Measurements from ENCODE around the gene LCE1A. TPM values are rescaled to one million over a fixed set of nuclear protein-coding genes. Genes with fewer than 3 reads are reported as not detected.

LCE1A gene
- total RNA-seq, 1 donor from 2014 or later, result not detected

- H3K36me3 Mint-ChIP-seq (ENCODE audit: low read depth, unreplicated experiment), result no peaks in the 10 kb centered on the region
- H3K4me1 Mint-ChIP-seq (ENCODE audit: unreplicated experiment), result no peaks in the 10 kb centered on the region
- no peak within 1 kb of the TSS for H3K4me3 Mint-ChIP-seq (ENCODE audit: unreplicated experiment)
- H3K27ac Mint-ChIP-seq (ENCODE audit: unreplicated experiment), result no peak within 1 kb of the TSS
- TF ChIP-seq, protein P1, sequence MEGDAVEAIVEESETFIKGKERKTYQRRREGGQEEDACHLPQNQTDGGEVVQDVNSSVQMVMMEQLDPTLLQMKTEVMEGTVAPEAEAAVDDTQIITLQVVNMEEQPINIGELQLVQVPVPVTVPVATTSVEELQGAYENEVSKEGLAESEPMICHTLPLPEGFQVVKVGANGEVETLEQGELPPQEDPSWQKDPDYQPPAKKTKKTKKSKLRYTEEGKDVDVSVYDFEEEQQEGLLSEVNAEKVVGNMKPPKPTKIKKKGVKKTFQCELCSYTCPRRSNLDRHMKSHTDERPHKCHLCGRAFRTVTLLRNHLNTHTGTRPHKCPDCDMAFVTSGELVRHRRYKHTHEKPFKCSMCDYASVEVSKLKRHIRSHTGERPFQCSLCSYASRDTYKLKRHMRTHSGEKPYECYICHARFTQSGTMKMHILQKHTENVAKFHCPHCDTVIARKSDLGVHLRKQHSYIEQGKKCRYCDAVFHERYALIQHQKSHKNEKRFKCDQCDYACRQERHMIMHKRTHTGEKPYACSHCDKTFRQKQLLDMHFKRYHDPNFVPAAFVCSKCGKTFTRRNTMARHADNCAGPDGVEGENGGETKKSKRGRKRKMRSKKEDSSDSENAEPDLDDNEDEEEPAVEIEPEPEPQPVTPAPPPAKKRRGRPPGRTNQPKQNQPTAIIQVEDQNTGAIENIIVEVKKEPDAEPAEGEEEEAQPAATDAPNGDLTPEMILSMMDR (IDR thresholded peaks at IDR 0.05; ENCODE audit: unreplicated experiment), result no peak
- no peaks in the 10 kb centered on the region for H3K9me3 Mint-ChIP-seq (ENCODE audit: unreplicated experiment)
- DNase-seq (ENCODE audit: low spot score), result no peak
- H3K27me3 Mint-ChIP-seq (ENCODE audit: unreplicated experiment), result peaks cover 2% of the 10 kb centered on the region
These were observed 15.6 kb upstream of the LCE1A start, which contains the start of gene LCE1B for GRCh38 chr1:152811671-152812070. Gene LCE1B, plus strand, starts transcription at chr1:152811971. Its CDS starts 476 bp downstream, at chr1:152812447.

- H3K9me3 Mint-ChIP-seq (ENCODE audit: unreplicated experiment), result no peaks in the 10 kb centered on the region
- no peaks in the 10 kb centered on the region for H3K4me1 Mint-ChIP-seq (ENCODE audit: unreplicated experiment)
- H3K27ac Mint-ChIP-seq (ENCODE audit: unreplicated experiment), result no peak overlapping the region
- H3K4me3 Mint-ChIP-seq (ENCODE audit: unreplicated experiment), result no peak overlapping the region
- H3K36me3 Mint-ChIP-seq (ENCODE audit: low read depth, unreplicated experiment), result no peaks in the 10 kb centered on the region
- TF ChIP-seq, protein P1 (IDR thresholded peaks at IDR 0.05; ENCODE audit: unreplicated experiment), result no peak
- no peaks in the 10 kb centered on the region for H3K27me3 Mint-ChIP-seq (ENCODE audit: unreplicated experiment)
- DNase-seq (ENCODE audit: low spot score), result no peak
These were observed 10.0 kb upstream of the LCE1A start for GRCh38 chr1:152817309-152817708.

DNA sequence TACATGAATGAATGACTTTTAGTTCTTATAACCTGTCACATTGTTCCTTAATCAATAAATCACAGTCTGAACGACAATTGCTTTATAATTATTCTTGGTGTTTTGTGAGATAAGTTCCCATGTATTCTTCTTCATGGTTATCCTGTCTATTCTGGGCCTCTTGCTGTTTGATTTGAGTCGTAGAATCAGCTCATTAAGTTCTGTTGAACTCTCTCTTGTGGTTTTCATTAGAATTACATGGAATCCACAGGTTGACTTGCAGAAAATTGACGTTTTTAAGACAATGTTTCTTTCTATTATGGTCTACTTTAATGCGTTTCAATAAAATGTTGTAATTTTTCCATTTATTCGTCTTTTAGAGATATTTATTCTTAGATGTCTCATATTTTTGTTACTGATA lies 4.0 kb upstream of the LCE1A start:
- Mint-ChIP-seq H3K36me3 (ENCODE audit: low read depth, unreplicated experiment) (no peaks in the 10 kb centered on the region), H3K9me3 (ENCODE audit: unreplicated experiment) (no peaks in the 10 kb centered on the region), H3K4me1 (ENCODE audit: unreplicated experiment) (peaks cover 3% of the 10 kb centered on the region), H3K27me3 (ENCODE audit: unreplicated experiment) (no peaks in the 10 kb centered on the region), H3K4me3 (ENCODE audit: unreplicated experiment) (no peak overlapping the region), H3K27ac (ENCODE audit: unreplicated experiment) (no peak overlapping the region)
- no peak for DNase-seq (ENCODE audit: low spot score)
- TF ChIP-seq, protein P1 (IDR thresholded peaks at IDR 0.05; ENCODE audit: unreplicated experiment), result no peak

DNA sequence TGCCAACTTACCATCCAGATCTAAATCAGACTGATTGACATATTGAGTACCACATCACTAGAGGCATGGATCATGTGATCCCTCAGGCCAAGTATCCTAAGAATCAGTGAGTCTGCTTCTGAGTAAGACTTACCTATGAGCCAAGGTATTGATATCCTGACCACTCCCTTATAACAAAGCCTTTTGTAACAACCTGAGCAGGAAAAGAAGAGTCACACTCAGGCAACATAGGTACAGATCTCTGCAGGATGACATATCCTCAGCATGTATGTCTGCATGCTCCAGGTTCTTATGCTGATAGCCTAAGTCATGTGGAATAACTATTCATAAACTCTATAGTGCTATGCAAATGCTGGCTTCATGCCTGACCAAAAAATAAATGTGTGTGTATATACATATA lies 2.3 kb upstream of the LCE1A start:
- H3K27me3 Mint-ChIP-seq (ENCODE audit: unreplicated experiment), result no peaks in the 10 kb centered on the region
- no peak overlapping the region for H3K27ac Mint-ChIP-seq (ENCODE audit: unreplicated experiment)
- TF ChIP-seq, protein P1 (IDR thresholded peaks at IDR 0.05; ENCODE audit: unreplicated experiment), result no peak
- peaks cover 3% of the 10 kb centered on the region for H3K4me1 Mint-ChIP-seq (ENCODE audit: unreplicated experiment)
- DNase-seq (ENCODE audit: low spot score), result no peak
- no peaks in the 10 kb centered on the region for H3K9me3 Mint-ChIP-seq (ENCODE audit: unreplicated experiment)
- H3K36me3 Mint-ChIP-seq (ENCODE audit: low read depth, unreplicated experiment), result no peaks in the 10 kb centered on the region
- no peak overlapping the region for H3K4me3 Mint-ChIP-seq (ENCODE audit: unreplicated experiment)

DNA sequence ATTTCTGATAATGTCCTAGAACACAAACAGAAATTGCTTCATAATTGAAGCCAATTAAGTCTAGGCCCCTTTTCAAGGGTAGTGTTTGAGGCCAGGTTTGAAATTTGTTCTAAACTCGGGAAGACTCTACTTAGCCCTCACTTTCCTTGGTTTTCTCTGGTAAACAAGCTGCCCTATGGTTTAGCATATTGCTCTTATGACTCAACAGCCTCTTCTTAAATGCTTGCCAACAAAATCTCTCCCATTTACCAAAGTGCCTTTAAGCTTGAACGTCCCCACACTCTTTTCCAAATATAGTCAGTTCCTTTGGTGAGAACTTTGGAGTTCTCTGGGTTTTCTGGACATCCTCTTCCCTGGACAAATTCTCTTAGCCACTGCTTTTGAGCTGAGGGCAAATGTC lies 9.6 kb downstream of the LCE1A start:
- H3K27ac Mint-ChIP-seq (ENCODE audit: unreplicated experiment), result no peak overlapping the region
- peaks cover 1% of the 10 kb centered on the region for H3K27me3 Mint-ChIP-seq (ENCODE audit: unreplicated experiment)
- no peak for DNase-seq (ENCODE audit: low spot score)
- no peaks in the 10 kb centered on the region for H3K36me3 Mint-ChIP-seq (ENCODE audit: low read depth, unreplicated experiment)
- no peak overlapping the region for H3K4me3 Mint-ChIP-seq (ENCODE audit: unreplicated experiment)
- H3K9me3 Mint-ChIP-seq (ENCODE audit: unreplicated experiment), result no peaks in the 10 kb centered on the region
- TF ChIP-seq, protein P1 (IDR thresholded peaks at IDR 0.05; ENCODE audit: unreplicated experiment), result no peak
- H3K4me1 Mint-ChIP-seq (ENCODE audit: unreplicated experiment), result no peaks in the 10 kb centered on the region

All from endothelial cell (in vitro differentiated cells).